H9 (cell line): ENCODE results near the gene UCP3. TPM values are rescaled to one million over a fixed set of nuclear protein-coding genes. Genes with fewer than 3 reads are reported as not detected.
A peak's percentile ranks its signal among the peaks of the same experiment; 100 is the strongest.

Source experiments
- DNase-seq: peaks from one replicate; pipeline ENCODE4 v3.0.0-alpha.2; 2017
- H2AFZ ChIP-seq: one replicate; pipeline ENCODE4 v1.6.1; 2013; ENCODE audit warnings: mild to moderate bottlenecking, low read length, control low read depth, moderate library complexity
- H2AK5ac ChIP-seq: 2 replicates; pipeline ENCODE4 v1.6.1; 2013; ENCODE audit warnings: low read length, control low read depth, mixed read lengths; ENCODE audit not compliant: insufficient read length
- H2BK120ac ChIP-seq: one replicate; pipeline ENCODE4 v1.6.1; 2013; ENCODE audit warnings: low read depth, mild to moderate bottlenecking, low read length, control low read depth, inconsistent platforms; ENCODE audit not compliant: poor library complexity, severe bottlenecking
- H2BK12ac ChIP-seq: 2 replicates; pipeline ENCODE4 v1.6.1; 2013; ENCODE audit warnings: low read length, control low read depth, mixed read lengths, low read depth; ENCODE audit not compliant: insufficient read length
- H2BK15ac ChIP-seq: 2 replicates; pipeline ENCODE4 v1.6.1; 2013; ENCODE audit warnings: low read depth, low read length, control low read depth
- H2BK20ac ChIP-seq: one replicate; pipeline ENCODE4 v1.6.1; 2013; ENCODE audit warnings: low read depth, mild to moderate bottlenecking, low read length, control low read depth, inconsistent platforms; ENCODE audit not compliant: poor library complexity, severe bottlenecking
- H2BK5ac ChIP-seq: 2 replicates; pipeline ENCODE4 v1.6.1; 2013; ENCODE audit warnings: low read length, control low read depth, mixed read lengths; ENCODE audit not compliant: insufficient read length
- H3K14ac ChIP-seq: 2 replicates; pipeline ENCODE4 v1.6.1; 2013; ENCODE audit warnings: low read length, control low read depth; ENCODE audit not compliant: insufficient read depth
- H3K18ac ChIP-seq: 2 replicates; pipeline ENCODE4 v1.6.1; 2013; ENCODE audit warnings: low read depth, mild to moderate bottlenecking, mixed read lengths, low read length, control low read depth; ENCODE audit not compliant: insufficient read length
- H3K23ac ChIP-seq: 2 replicates; pipeline ENCODE4 v1.6.1; 2013; ENCODE audit warnings: low read length, control low read depth, mixed read lengths, low read depth; ENCODE audit not compliant: insufficient read length
- H3K23me2 ChIP-seq: 2 replicates; pipeline ENCODE4 v1.6.1; 2013; ENCODE audit warnings: low read depth, mild to moderate bottlenecking, mixed read lengths, low read length, control low read depth; ENCODE audit not compliant: insufficient read length, poor library complexity, severe bottlenecking
- H3K27ac ChIP-seq: 2 replicates; pipeline ENCODE4 v1.5.1; 2013; ENCODE audit warnings: low read length, control low read depth, mixed read lengths, low read depth; ENCODE audit not compliant: insufficient read length
- H3K27me3 ChIP-seq: 2 replicates; pipeline ENCODE4 v1.6.1; 2013; ENCODE audit warnings: low read length, control low read depth, inconsistent platforms; ENCODE audit not compliant: insufficient read depth
- H3K4ac ChIP-seq: 2 replicates; pipeline ENCODE4 v1.6.1; 2013; ENCODE audit warnings: low read depth, mild to moderate bottlenecking, control low read depth, inconsistent platforms, low read length, moderate library complexity
- H3K4me1 ChIP-seq: 2 replicates; pipeline ENCODE4 v1.6.1; 2013; ENCODE audit warnings: low read length, control low read depth, inconsistent platforms; ENCODE audit not compliant: insufficient read depth
- H3K4me2 ChIP-seq: 2 replicates; pipeline ENCODE4 v1.6.1; 2013; ENCODE audit warnings: low read length, control low read depth, mixed read lengths; ENCODE audit not compliant: insufficient read length, insufficient read depth
- H3K56ac ChIP-seq: 2 replicates; pipeline ENCODE4 v1.6.1; 2013; ENCODE audit warnings: low read depth, mild to moderate bottlenecking, mixed read lengths, low read length, control low read depth; ENCODE audit not compliant: insufficient read length
- H3K79me1 ChIP-seq: 2 replicates; pipeline ENCODE4 v1.6.1; 2013; ENCODE audit warnings: low read depth, mild to moderate bottlenecking, moderate library complexity, low read length, control low read depth, inconsistent platforms; ENCODE audit not compliant: insufficient read depth, poor library complexity, severe bottlenecking
- H3K79me2 ChIP-seq: 2 replicates; pipeline ENCODE4 v1.6.1; 2013; ENCODE audit warnings: low read length, control low read depth, inconsistent platforms; ENCODE audit not compliant: insufficient read depth
- H3K9ac ChIP-seq: 2 replicates; pipeline ENCODE4 v1.6.1; 2013; ENCODE audit warnings: low read length, control low read depth, mixed read lengths; ENCODE audit not compliant: insufficient read length; ENCODE audit errors: extremely low read depth
- H3K9me3 ChIP-seq: one replicate; pipeline ENCODE4 v1.6.1; 2013; ENCODE audit warnings: low read depth, low read length, inconsistent platforms; ENCODE audit not compliant: control insufficient read depth
- H3T11ph ChIP-seq: one replicate; pipeline ENCODE4 v1.6.1; 2013; ENCODE audit warnings: mild to moderate bottlenecking, low read length, control low read depth, inconsistent platforms
- H4K20me1 ChIP-seq: one replicate; pipeline ENCODE4 v1.6.1; 2013; ENCODE audit not compliant: control insufficient read depth, insufficient read length, insufficient read depth
- H4K5ac ChIP-seq: 2 replicates; pipeline ENCODE4 v1.6.1; 2013; ENCODE audit warnings: low read depth, mild to moderate bottlenecking, mixed read lengths, low read length, control low read depth; ENCODE audit not compliant: insufficient read length
- H4K8ac ChIP-seq: replicated peaks from 2 replicates; pipeline ENCODE4 v1.6.1; 2013; ENCODE audit warnings: low read length, control low read depth, mixed read lengths, low read depth; ENCODE audit not compliant: insufficient read length
- H4K91ac ChIP-seq: 2 replicates; pipeline ENCODE4 v1.6.1; 2013; ENCODE audit warnings: low read depth, mild to moderate bottlenecking, moderate library complexity, mixed read lengths, low read length, control low read depth; ENCODE audit not compliant: insufficient read length
- H3K27ac Mint-ChIP-seq, 3 experiments: 2 replicates in 2 of 3; 3 replicates in 1 of 3; pipeline ENCODE4 v1.8.0; 2020 to 2021; ENCODE audit warnings: mixed read lengths in 3 of 3, mild to moderate bottlenecking in 1 of 3, moderate library complexity in 1 of 3
- H3K27me3 Mint-ChIP-seq: 2 replicates; pipeline ENCODE4 v1.8.0; 2021; ENCODE audit warnings: low read depth, mild to moderate bottlenecking, moderate library complexity, mixed read lengths
- H3K36me3 Mint-ChIP-seq, 3 experiments: 2 replicates in 2 of 3; 3 replicates in 1 of 3; pipeline ENCODE4 v1.8.0; 2020 to 2021; ENCODE audit warnings: low read depth in 3 of 3, mixed read lengths in 3 of 3; ENCODE audit not compliant: insufficient read depth in 1 of 3
- H3K4me1 Mint-ChIP-seq, 2 experiments: 2 replicates each; pipeline ENCODE4 v1.8.0; 2020; ENCODE audit warnings: mixed read lengths in 2 of 2
- H3K4me3 Mint-ChIP-seq, 2 experiments: 2 replicates in 1 of 2; 3 replicates in 1 of 2; pipeline ENCODE4 v1.8.0; 2020 to 2021; ENCODE audit warnings: mild to moderate bottlenecking in 2 of 2, mixed read lengths in 2 of 2, moderate library complexity in 1 of 2
- H3K9me3 Mint-ChIP-seq, 2 experiments: 2 replicates in 1 of 2; 3 replicates in 1 of 2; pipeline ENCODE4 v1.8.0; 2020; ENCODE audit warnings: mild to moderate bottlenecking in 2 of 2, mixed read lengths in 2 of 2, moderate library complexity in 1 of 2
- CTCF ChIP-seq: fragments of 200-600 bp; sonication (generic); conservative IDR thresholded peaks from 3 replicates; pipeline ENCODE4 v1.8.0; 2021; ENCODE audit warnings: antibody characterized with exemption, mild to moderate bottlenecking
- WGBS: extraction: QIAGEN DNeasy Blood & Tissue Kit; methylation state at CpG from one replicate; pipeline ENCODE4 v1.1.7; 2013; ENCODE audit warnings: missing lambda C conversion rate, low lambda C conversion rate, mixed read lengths; ENCODE audit not compliant: insufficient read length; ENCODE audit errors: extremely low coverage; 5-methylcytosine and 5-hydroxymethylcytosine counted together
- total RNA-seq: library from RNA; stranded (reverse); gene quantifications from 2 replicates; pipeline ENCODE4 v1.2.1, GENCODE V29; 2021

UCP3 gene
- total RNA-seq, 1 experiment from 2014 or later: 0.85 TPM

GRCh38 chr11:73982595-73982989 lies 26.3 kb downstream of the UCP3 start, which contains the start of gene UCP2:
UCP2 (minus strand) TSS chr11:73982843; CDS start chr11:73978378, 4,465 bp downstream.
- H2BK120ac ChIP-seq: no peak within 1 kb of the TSS
- no CpG with 5 or more reads among the region's 43 CpGs for WGBS
- 0 out of 2 replicates have a peak, but pooled peaks cover 2% of the 10 kb centered on the region for H3K79me2 ChIP-seq
- Mint-ChIP-seq H3K36me3 (peaks cover 28 to 39% (median 39%) of the 10 kb centered on the region in 3 experiments; a peak in 6 of 7 replicates), H3K4me1 (peaks cover 31 to 41% of the 10 kb centered on the region in 2 experiments), H3K27me3 (peaks cover 22% of the 10 kb centered on the region), H3K27ac (peak within 1 kb of the TSS; percentile 98 to 100 (median 99)), H3K4me3 (peak within 1 kb of the TSS; percentile 85 to 97), H3K9me3 (no peaks in the 10 kb centered on the region; a peak in 1 of 5 replicates)
- no peak within 1 kb of the TSS for H4K5ac ChIP-seq
- peak; percentile 83 for DNase-seq
- no peak within 1 kb of the TSS for H2BK20ac ChIP-seq
- no peak within 1 kb of the TSS for H2BK15ac ChIP-seq
- no peak within 1 kb of the TSS for H3T11ph ChIP-seq
- peak within 1 kb of the TSS; percentile 80 for H3K18ac ChIP-seq
- H3K4ac ChIP-seq: no peak within 1 kb of the TSS; the same call in 1 of the 2 replicates
- peak within 1 kb of the TSS; percentile 87 for H3K14ac ChIP-seq
- H3K79me1 ChIP-seq: no peaks in the 10 kb centered on the region
- no peak within 1 kb of the TSS for H3K23ac ChIP-seq
- no peaks in the 10 kb centered on the region for H4K20me1 ChIP-seq
- H3K27me3 ChIP-seq: no peaks in the 10 kb centered on the region
- peak within 1 kb of the TSS; percentile 7 for H2AFZ ChIP-seq
- no peak within 1 kb of the TSS for H2BK12ac ChIP-seq
- no peak for TF ChIP-seq CTCF
- H3K4me1 ChIP-seq: no peaks in the 10 kb centered on the region; the same call in 1 of the 2 replicates
- H2BK5ac ChIP-seq: no peak within 1 kb of the TSS
- no peak within 1 kb of the TSS for H3K27ac ChIP-seq
- no peak within 1 kb of the TSS for H3K56ac ChIP-seq
- H2AK5ac ChIP-seq: no peak within 1 kb of the TSS
- peak within 1 kb of the TSS; percentile 88 for H3K9ac ChIP-seq
- peak within 1 kb of the TSS; percentile 62 for H3K4me2 ChIP-seq
- no peak within 1 kb of the TSS for H4K8ac ChIP-seq
- H3K23me2 ChIP-seq: peaks cover 11% of the 10 kb centered on the region
- no peak within 1 kb of the TSS for H4K91ac ChIP-seq
- H3K9me3 ChIP-seq: no peaks in the 10 kb centered on the region
